D341Med (cell line): ENCODE measurements around the gene KIAA1671.
A peak's percentile ranks its signal among the peaks of the same experiment; 100 is the strongest.

Experiments used
- DNase-seq: peaks from one replicate; pipeline ENCODE4 v3.0.0; 2012; ENCODE audit warnings: low spot score

The KIAA1671 gene

DNA sequence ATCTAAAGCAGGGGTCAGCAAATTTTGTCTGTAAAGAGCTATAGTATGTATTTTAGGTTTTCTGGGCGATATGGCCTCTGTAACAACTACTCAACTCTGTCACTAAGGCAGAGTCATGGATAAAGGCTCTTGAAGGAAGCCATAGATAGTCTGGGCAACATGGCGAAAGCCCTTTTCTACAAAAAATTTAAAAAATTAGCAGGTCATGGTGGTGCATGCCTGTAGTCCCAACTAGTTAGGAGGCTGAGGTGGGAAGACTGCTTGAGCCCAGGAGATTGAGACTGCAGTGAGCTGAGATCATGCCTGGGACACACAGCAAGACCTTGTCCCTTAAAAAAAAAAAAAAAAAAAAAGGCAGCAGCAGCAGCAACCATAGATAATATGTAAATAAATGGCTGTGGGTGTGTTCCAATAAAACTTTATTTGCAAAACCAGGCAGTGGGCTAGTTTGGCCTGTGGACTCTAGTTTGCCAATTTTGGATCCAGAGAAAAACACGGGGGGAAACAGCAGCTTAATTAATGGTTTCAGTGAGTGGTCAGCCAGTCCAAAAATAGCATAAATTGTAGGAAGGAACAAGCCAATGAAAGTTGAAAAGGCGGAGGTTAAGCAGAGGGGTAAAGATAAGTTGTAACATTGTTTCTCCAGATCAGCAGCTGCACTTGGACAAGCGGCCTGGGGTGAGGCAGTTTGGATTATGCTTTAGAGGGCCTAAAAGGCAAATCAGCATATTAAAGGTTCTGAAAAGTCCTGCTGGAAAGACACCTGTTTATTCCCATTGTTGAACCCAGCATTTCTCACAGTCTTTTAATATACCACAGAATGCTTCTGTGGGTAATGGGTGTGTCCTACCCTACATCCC lies 62.6 kb downstream of the KIAA1671 start:
- DNase-seq: no peak

DNA sequence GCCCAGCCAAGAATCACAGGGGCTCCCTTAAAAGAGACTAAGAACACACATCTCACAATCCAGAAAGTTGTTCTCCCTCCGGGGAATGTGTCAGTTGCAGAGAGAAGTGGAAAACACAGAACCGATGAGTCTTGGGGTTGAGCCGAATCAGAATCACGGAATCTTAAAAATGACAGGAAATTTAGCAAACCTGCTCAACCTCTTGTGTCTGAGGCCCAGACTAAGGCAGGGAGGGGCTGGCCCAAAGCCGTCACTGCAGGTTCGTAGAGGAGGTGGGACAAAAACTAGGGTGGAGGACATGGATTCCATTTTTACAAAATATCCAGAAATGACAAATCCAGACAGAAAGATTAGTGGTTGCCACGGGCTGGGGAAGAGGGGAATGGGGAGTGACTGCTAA lies 63.8 kb downstream of the KIAA1671 start:
- no peak for DNase-seq

DNA sequence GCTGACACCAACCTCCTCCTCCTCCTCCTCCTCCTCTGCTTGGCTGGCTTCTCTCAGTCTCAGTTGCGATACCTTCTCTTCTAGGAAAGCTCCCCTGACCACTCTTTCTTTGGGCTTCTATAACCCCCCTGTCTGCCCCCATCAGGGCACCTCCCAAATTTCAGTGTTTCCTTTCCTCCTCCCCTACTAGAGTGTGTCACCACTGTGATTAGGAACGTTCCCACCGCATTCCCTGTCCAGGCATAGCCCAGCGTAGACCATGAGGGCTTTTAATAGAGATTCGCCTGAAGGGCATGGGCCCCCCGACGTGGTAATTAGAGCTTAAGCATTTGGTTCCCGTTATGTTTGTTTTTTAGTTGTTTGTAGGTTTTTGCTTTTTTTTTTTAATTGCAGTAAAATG lies 65.5 kb downstream of the KIAA1671 start:
- DNase-seq: no peak

DNA sequence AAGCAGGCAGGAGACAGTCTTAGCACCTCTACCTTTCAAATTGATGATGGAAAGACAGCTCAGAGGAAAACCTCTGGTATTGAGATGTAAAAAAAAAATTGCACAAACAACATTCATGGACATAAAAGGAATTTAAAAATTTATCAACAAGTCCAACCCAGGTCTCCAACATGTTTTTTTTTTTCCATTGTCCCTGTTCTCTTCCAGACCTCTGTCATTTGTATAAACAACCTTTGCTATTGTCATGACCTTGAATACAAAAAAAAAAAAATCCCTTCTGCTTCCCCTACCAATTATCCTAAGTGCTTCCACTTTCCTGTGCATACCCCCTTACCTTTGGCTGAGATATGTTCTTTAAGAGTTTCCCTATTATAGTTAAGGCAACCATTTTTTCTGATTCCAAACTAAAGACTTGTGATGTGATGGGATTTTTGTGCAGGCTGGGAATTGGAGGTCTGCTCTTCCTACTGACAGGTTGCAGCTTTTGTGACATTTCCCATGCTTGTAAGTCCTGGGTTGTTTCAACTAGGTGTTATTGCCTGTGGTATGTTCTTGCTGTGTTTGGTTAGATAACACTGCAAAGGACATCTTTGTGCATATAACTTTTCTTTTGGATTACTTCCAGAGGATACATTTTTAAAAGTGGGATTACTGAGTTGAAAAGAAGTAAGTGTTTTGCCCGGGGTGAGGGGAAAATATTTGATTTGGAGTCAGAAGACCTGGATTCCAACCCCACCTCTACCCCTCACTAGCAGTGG lies 67.1 kb downstream of the KIAA1671 start:
- no peak for DNase-seq

DNA sequence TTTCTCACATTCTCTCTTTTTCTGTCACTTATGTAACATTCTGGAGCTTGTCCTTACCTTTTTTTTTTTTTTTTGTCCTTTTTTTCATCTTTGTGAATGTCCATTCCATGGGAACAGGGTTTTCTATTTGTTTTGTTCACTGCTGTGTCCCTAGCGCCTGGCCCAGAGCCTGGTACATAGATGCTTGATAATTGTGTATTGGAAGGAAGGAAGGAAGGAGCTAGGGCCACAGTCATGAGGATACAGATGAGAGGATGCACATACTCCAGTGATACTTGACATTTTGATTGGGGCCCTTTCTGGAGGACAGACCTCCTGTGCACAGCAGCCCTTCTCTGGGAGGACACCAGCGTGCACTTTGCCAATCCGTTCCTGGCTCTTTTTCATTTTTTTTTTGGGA lies 68.9 kb downstream of the KIAA1671 start:
- no peak for DNase-seq

DNA sequence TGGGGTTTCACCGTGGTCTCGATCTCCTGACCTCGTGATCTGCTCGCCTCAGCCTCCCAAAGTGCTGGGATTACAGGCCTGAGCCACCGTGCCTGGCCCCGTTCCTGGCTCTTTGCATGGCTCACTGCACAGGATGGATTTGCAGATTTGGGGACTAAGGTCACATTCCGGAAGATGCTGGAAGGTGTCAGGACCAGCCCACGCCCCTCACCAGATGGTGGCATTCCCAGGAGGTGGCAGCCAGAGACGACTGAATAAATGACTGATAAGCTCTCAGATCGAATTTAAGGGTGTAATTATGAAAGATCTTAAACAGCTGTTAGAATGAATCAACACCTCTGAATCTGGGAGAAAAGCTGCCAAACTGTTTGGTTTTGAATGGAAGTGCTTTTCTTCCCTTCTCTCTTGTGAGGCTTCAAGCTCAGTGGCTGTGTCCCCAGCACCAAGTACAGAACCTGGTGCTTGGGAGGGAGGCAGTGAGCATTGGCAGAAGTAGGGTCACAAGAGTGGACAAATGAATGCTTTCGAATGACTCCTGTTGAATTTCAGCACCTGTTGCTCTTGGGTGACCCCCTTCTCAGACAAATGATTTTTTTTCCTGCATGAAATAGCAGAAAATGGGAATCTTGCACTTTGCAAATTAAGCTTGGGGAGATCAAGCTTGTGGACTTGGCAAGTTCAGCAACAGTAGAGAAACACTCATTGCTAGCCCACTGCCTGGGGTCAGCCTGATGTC lies 69.6 kb downstream of the KIAA1671 start:
- peak; percentile 74 for DNase-seq

DNA sequence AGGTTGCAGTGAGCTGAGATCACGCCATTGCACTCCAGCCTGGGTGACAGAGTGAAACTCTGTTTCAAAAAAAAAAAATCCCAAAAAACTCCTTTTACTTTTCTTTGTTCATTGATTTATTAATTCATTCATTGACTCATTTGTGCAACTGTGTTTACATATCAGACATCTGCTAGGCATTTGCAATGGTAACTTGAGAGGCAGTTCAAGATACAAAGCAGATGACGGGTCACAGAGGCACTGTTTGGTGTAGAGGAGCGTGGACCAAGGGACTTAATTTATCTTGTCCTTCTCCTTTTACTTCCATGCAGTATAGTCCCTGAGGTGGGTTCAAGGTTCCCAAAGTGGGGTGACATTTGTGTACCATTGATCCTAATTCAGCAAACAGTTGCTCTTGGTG lies 71.4 kb downstream of the KIAA1671 start:
- DNase-seq: no peak

DNA sequence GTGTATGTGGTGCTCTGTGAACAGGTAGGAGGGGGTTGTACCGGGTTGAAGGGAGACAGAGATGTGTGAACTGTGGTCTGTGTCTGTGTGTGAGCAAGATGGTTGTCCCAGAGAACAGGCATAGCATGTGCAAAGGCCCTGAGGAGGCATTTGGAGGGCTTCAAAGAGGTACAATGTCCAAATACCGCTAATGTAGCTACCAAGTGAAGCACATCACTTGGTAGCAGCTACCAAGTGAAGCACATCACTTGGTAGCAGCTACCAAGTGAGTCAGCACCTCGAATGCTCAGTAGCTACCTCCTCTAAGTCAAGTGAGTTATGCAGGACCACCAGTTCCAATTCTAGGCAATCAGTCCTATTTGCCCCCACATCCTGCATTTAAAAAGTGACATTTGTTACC lies 72.4 kb downstream of the KIAA1671 start:
- DNase-seq: no peak

DNA sequence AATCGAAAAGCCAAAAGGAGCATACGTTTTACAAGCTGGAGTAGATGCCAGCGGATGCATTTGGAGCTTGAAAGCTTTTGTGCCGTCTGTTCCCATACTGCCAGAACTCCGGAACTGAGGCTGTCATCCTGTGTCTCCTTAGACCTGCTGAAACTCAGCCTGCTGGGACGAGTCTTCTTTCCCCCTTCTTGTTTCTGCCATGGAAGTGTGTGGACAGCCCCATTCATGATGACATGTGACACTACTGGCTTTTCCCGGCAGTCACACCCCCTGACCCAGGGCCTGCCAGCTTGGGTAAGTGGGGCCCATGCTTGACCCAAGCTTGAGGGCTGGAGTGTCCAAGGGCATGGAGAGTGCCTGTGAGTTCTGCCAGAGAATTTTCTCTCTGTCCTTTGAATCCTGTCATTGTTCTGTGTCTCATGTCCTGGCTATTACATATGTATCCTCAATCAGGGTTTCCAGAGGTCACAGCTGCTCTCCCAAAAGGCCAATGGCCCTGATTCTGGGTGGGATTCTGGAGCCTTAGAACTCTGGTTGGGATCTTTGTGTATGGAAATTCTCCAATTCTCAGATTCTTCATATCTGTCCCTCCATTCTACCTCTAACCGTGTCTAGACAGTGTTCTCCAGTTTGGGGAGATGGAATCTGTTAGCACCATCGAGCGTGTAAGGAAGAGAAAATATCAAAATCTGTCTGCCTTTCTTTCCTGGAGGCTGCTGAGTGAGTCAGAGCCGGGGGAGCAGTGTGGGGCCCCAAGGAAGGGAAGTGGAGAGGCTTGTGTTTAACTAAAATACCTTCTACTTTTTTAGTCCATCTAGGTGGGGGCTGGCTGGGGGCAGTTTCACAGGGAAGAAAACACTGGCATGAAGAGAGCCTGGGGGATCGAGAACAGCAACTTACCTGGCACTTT lies 73.2 kb downstream of the KIAA1671 start:
- DNase-seq: no peak

DNA sequence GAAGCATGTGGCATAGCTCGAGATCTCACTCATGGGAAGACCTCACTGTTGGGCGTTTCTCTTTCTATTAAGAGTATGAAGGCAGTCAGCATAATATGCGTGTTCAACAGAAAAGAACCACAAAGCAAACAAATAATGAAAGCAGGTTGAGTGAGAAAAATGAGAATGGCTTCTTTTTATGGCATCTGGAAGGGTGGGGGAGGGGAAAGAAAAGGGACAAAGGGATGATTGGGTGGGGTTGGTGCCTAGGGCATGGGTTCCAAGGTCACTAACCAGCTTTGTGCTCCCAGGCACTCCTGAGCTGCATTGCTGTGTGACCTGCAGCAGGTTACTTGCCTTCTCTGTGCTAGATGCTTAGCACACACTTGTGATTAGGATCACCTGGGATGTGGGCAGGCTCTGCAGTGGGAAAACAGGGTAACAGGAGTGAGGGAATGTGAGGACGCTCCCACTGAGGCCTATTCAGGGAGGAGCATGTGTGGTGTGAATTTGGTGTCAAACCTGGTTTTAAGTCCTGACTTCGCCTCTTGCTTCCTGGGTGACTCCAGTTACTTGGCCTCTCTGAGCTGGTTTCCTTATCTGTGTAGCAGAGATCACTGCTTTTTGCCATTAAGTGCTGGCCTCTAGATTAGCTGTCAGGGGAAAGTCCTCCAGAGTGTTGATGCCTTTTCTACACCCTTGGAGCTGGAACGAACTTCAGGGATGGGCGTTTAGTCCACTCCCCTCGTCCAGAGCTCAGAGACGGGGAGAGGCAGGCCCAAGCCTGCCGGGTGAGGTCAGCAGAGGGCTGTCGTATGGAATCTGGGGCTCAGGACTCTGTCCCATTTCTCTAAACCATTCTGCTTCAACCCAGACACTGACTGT lies 74.8 kb downstream of the KIAA1671 start:
- no peak for DNase-seq

DNA sequence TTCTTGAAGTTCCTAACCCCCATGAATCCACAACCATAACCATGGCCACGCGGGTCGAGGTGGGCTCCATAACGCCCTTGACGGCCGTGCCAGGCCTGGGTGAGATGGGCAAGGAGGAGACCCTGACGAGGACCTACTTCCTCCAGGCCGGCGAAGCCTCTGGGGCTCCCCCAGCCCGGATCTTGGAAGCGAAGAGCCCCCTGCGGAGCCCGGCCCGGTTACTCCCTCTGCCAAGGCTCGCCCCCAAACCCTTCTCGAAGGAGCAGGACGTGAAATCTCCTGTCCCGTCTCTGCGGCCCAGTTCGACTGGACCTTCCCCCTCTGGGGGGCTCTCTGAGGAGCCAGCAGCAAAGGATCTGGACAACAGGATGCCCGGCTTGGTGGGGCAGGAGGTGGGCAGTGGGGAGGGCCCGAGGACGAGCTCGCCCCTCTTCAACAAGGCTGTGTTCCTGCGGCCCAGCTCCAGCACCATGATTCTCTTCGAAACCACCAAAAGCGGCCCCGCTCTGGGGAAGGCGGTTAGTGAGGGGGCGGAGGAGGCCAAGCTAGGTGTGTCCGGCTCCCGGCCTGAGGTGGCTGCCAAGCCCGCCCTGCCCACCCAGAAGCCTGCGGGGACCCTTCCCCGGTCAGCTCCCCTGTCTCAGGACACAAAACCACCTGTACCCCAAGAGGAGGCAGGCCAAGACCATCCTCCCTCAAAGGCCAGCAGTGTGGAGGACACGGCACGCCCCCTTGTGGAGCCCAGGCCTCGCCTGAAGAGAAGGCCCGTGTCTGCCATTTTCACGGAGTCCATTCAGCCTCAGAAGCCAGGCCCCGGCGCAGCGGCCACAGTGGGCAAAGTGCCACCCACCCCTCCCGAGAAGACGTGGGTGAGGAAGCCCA lies 75.7 kb downstream of the KIAA1671 start:
- peak; percentile 77 for DNase-seq

DNA sequence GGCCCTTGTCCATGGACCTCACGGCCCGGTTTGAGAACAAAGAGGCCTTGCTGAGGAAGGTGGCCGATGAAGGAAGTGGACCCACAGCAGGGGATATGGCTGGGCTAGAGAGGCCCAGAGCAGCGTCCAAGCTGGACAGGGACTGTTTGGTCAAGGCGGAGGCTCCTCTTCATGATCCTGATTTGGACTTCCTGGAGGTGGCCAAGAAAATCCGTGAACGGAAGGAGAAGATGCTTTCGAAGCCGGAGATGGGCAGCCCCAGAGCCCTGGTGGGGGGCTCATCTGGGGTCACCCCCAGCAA lies 76.3 kb downstream of the KIAA1671 start:
- DNase-seq: no peak

DNA sequence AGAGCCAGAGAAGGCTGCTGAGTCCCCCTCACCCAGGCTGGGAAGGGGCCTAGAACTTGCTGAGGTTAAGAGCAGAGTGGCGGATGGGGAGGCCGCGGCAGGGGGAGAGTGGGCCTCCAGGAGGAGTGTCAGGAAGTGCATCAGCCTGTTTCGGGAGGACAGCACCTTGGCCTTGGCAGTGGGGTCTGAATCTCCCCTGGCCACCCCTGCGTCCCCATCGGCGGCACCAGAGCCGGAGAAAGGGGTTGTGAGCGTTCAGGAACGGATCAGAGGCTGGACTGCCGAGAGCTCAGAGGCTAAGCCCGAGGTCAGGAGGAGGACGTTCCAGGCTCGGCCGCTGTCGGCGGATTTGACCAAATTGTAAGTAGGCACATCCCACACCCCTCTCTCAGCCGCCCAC lies 76.7 kb downstream of the KIAA1671 start:
- DNase-seq: no peak

DNA sequence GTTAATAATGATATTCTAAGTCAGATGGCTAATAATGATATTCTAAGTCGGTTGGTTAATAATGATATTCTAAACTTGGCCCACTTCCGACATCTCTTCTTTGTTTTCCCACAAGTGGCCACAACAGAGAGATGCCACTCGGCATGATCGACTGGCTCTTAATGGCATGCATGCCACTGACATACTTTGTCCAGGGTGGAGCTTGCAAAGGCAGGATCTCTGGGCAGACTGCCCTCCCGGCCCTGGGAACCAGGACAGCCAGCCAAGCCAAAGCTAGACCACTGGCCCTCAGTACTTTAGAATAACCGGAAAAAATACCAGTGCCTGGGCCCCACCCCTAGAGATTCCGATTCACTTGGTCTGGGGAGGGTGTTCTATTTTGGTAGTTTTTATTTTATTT lies 78.1 kb downstream of the KIAA1671 start:
- DNase-seq: no peak

DNA sequence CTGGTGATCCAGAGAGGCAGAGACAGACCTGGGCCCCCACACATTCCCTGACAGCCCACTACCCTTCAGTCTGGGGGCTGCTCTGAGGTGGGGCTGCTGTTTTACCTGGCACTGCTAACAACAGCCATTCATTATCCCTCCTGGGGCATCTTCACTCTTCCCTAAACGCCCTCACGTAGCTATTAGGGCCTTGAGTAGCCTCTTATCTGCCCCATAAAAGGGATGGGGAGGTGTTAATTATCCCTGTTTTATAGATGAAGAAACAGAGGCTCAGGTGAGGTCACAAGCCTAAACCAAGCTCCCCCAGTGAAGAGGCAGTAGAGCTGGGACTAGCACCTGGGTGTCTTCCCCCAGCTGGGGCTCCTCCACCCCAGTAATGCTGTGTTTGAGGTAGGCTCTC lies 79.5 kb downstream of the KIAA1671 start:
- no peak for DNase-seq

DNA sequence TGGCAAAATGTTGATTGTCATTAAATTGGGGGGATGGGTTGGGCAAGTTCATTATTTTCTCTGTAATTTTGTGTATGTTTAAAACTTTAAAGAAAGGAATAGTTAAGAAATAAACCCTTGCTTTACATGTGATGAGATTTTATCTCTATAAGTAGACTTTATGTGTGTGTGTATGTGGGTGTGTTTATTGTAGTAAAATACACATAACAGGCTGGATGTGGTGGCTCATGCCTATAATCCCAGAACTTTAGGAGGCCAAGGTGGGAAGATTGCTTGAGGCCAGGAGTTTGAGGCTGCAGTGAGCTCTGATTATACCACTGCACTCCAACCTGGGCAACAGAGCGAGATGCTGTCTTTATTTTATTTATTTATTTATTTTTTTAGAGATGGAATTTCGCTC lies 83.2 kb downstream of the KIAA1671 start:
- DNase-seq: no peak

DNA sequence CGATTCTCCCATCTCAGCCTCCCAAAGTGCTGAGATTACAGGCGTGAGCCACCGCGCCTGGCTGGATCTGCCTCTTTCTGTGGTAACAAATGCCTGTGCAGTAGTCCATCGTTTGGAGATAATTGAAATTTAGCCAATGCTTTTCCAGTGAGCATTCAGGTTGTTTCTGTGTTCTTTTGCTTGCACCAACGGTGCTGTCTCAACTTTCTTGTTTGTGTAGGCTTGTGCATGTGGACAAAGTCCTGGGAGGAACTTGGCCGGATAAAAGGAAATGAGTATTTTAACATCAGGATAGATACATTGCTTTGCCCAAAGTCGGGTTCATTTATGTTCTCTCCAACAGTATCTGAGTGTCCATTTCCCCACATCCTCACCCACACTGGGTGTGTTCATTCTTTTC lies 85.7 kb downstream of the KIAA1671 start:
- no peak for DNase-seq

DNA sequence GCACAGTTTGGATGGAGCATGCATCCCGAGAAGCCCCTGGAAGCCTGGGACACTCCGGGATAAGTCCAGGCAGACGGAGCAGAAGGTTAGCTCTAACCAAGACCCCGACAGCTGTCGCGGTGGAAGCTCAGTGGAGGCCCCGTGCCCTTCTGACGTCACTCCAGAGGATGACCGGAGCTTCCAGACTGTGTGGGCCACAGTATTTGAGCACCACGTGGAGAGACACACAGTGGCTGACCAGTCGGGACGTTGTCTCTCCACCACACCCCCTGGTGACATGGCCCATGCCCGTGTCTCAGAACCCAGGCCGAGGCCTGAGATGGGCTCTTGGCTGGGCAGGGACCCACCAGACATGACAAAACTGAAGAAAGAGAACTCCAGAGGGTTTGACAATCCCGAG lies 86.3 kb downstream of the KIAA1671 start:
- no peak for DNase-seq

DNA sequence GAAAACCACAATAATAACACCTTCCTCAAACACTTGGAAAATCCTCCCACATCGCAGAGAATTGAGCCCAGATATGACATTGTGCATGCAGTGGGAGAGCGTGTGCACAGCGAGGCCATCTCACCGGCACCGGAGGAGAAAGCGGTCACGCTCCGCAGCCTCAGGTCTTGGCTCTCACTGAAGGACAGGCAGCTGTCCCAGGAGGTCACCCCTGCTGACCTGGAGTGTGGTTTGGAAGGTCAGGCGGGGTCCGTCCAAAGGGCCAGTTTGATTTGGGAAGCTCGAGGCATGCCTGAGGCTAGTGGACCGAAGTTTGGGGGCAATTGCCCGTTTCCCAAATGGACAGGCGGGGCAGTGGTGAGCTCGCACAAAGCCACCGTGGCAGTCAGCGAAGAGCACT lies 86.7 kb downstream of the KIAA1671 start:
- no peak for DNase-seq

DNA sequence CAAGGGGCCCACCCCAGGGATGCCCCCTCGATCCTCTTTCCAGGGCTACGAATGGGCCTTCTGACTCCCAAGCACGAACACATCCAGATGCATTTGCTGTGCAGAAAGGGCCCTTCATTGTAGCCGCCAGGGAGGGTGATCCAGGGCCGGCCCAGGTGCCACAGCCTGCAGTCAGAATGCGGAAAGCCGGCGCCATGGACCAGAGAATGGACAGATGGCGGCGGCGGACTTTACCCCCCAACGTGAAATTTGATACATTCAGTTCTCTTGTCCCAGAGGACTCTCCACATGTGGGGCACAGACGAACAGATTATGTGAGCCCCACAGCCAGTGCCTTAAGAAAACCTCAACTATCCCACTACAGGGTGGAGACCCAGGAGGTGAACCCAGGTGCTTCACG lies 87.2 kb downstream of the KIAA1671 start:
- DNase-seq: no peak
